ENCODE results near the gene GMIP. TPM values are rescaled to one million over a fixed set of nuclear protein-coding genes. Genes with fewer than 3 reads are reported as not detected.
A peak's percentile ranks its signal among the peaks of the same experiment; 100 is the strongest.
"Not testable (repeated sequence)": the region's sequence is repeated elsewhere in the genome, so short reads cannot be mapped to it uniquely, and the experiment has no call there.

The GMIP gene
- total and polyA plus RNA-seq, 4 donors, result 0.89 to 6.5 (median 4.3) TPM

GRCh38 chr19:19668230-19669012 is 25.0 kb upstream of the GMIP start, which contains the start of gene ZNF101 (continued):
- TF ChIP-seq TAF1 (conservative IDR thresholded peaks at IDR 0.05), result peak; percentile 24
- TF ChIP-seq HNF4G (IDR thresholded peaks at IDR 0.05), result no peak
- TF ChIP-seq GABPA (IDR thresholded peaks at IDR 0.05 in 1 of 2, conservative IDR thresholded peaks at IDR 0.05 in 1 of 2), result peak; percentile 62 to 87

GRCh38 chr19:19665420-19665948 is 22.0 kb upstream of the GMIP start:
- peaks cover 8 to 30% (median 23%) of the 10 kb centered on the region in 4 donors for H3K4me1 ChIP-seq (ENCODE audit: control insufficient read depth in 4 of 4, insufficient read depth in 4 of 4, low read length in 3 of 4)
- not testable (repeated sequence) for H3K4me3 ChIP-seq (ENCODE audit: low read depth in 1 of 3, low read length in 3 of 3); DNase-seq (ENCODE audit: low spot score); H3K27me3 ChIP-seq (ENCODE audit: control insufficient read depth in 4 of 4, insufficient read depth in 4 of 4, low read length in 3 of 4); H3K9ac ChIP-seq (ENCODE audit: low read depth in 1 of 2, low read length in 2 of 2); H3K9me3 ChIP-seq (ENCODE audit: control insufficient read depth in 4 of 4, low read length in 3 of 4); H3K36me3 ChIP-seq (ENCODE audit: control insufficient read depth in 4 of 4, insufficient read depth in 3 of 4, low read depth in 1 of 4, low read length in 3 of 4); H3K27ac ChIP-seq (ENCODE audit: low read depth in 1 of 2, low read length in 2 of 2)
- WGBS, result 93% methylated on average over 22 of the region's 22 CpGs

GRCh38 chr19:19663256-19664120 is 20.0 kb upstream of the GMIP start, which contains the start of gene ATP13A1:
TSS of gene ATP13A1 (minus strand) at chr19:19663676. CDS start at chr19:19663666, 10 bp downstream.
- H3K4me1 ChIP-seq (ENCODE audit: control insufficient read depth in 4 of 4, insufficient read depth in 4 of 4, low read length in 3 of 4), result peaks cover 4 to 25% (median 22%) of the 10 kb centered on the region in 4 donors
- H3K9ac ChIP-seq (ENCODE audit: low read depth in 1 of 2, low read length in 2 of 2), result peak within 1 kb of the TSS; percentile 62 to 99
- H3K36me3 ChIP-seq (ENCODE audit: control insufficient read depth in 4 of 4, insufficient read depth in 3 of 4, low read depth in 1 of 4, low read length in 3 of 4), result peaks cover 2 to 11% (median 5%) of the 10 kb centered on the region in 4 donors
- WGBS, result under 1% methylated on average over 85 of the region's 85 CpGs
- peak within 1 kb of the TSS; percentile 97 to 99 (median 99) for H3K4me3 ChIP-seq (ENCODE audit: low read depth in 1 of 3, low read length in 3 of 3)
- H3K27ac ChIP-seq (ENCODE audit: low read depth in 1 of 2, low read length in 2 of 2), result peak within 1 kb of the TSS; percentile 98
- H3K27me3 ChIP-seq (ENCODE audit: control insufficient read depth in 4 of 4, insufficient read depth in 4 of 4, low read length in 3 of 4), result no peaks in the 10 kb centered on the region
- peak; percentile 95 for DNase-seq (ENCODE audit: low spot score)
- peak; percentile 8 to 40 for TF ChIP-seq HNF4A (conservative IDR thresholded peaks at IDR 0.05)
- TF ChIP-seq ATF3 (IDR thresholded peaks at IDR 0.05), result no peak
- peak in 1 of 2 donors; percentile 52 for TF ChIP-seq RAD21 (IDR thresholded peaks at IDR 0.05)
- peak; percentile 71 for TF ChIP-seq SP1 (IDR thresholded peaks at IDR 0.05)
- TF ChIP-seq RXRA (IDR thresholded peaks at IDR 0.05), result peak in 1 of 2 donors; percentile 76
- no peak for TF ChIP-seq MAX (IDR thresholded peaks at IDR 0.05)
- no peak for TF ChIP-seq FOXA2 (IDR thresholded peaks at IDR 0.05)
- no peak for TF ChIP-seq FOXA1 (IDR thresholded peaks at IDR 0.05)
- TF ChIP-seq YY1 (IDR thresholded peaks at IDR 0.05), result peak; percentile 99
- peak; percentile 43 for TF ChIP-seq REST (IDR thresholded peaks at IDR 0.05)
- no peak for TF ChIP-seq TAF1 (conservative IDR thresholded peaks at IDR 0.05)
- TF ChIP-seq GABPA (IDR thresholded peaks at IDR 0.05 in 1 of 2, conservative IDR thresholded peaks at IDR 0.05 in 1 of 2), result peak; percentile 78 to 93
- peak; percentile 95 to 98 for TF ChIP-seq EGR1 (IDR thresholded peaks at IDR 0.05; ENCODE audit: low read depth in 2 of 2)
- TF ChIP-seq CTCF (IDR thresholded peaks at IDR 0.05; ENCODE audit: low read depth, low read length, missing input control), result no peak
- TF ChIP-seq JUND (IDR thresholded peaks at IDR 0.05), result no peak
- TF ChIP-seq HNF4G (IDR thresholded peaks at IDR 0.05), result no peak
- TF ChIP-seq NR2F2 (IDR thresholded peaks at IDR 0.05), result peak; percentile 69
- TF ChIP-seq ZBTB33 (IDR thresholded peaks at IDR 0.05), result no peak
- H3K9me3 ChIP-seq (ENCODE audit: control insufficient read depth in 4 of 4, low read length in 3 of 4), result no peaks in the 10 kb centered on the region

Data from liver (tissue), 9 donors.